Endothelial cell (in vitro differentiated cells): ENCODE data around the gene NHS. TPM values are rescaled to one million over a fixed set of nuclear protein-coding genes. Genes with fewer than 3 reads are reported as not detected.

Experiments
- DNase-seq: peaks from one replicate; pipeline ENCODE4 v3.0.0; 2021; ENCODE audit warnings: low spot score
- H3K27ac Mint-ChIP-seq: one replicate; pipeline ENCODE4 v1.8.0; 2021; ENCODE audit warnings: mixed read lengths, inconsistent platforms; ENCODE audit not compliant: unreplicated experiment
- H3K27me3 Mint-ChIP-seq: one replicate; pipeline ENCODE4 v1.8.0; 2021; ENCODE audit warnings: mild to moderate bottlenecking, moderate library complexity, mixed read lengths, inconsistent platforms; ENCODE audit not compliant: unreplicated experiment
- H3K36me3 Mint-ChIP-seq: one replicate; pipeline ENCODE4 v1.8.0; 2021; ENCODE audit warnings: mild to moderate bottlenecking, low read depth, mixed read lengths, inconsistent platforms; ENCODE audit not compliant: unreplicated experiment
- H3K4me1 Mint-ChIP-seq: one replicate; pipeline ENCODE4 v1.8.0; 2021; ENCODE audit warnings: mild to moderate bottlenecking, mixed read lengths, inconsistent platforms; ENCODE audit not compliant: unreplicated experiment
- H3K4me3 Mint-ChIP-seq: one replicate; pipeline ENCODE4 v1.8.0; 2021; ENCODE audit warnings: mild to moderate bottlenecking, mixed read lengths, inconsistent platforms; ENCODE audit not compliant: unreplicated experiment
- H3K9me3 Mint-ChIP-seq: one replicate; pipeline ENCODE4 v1.8.0; 2021; ENCODE audit warnings: mixed read lengths, inconsistent platforms; ENCODE audit not compliant: unreplicated experiment
- CTCF ChIP-seq: fragments of 200-600 bp; sonication (generic); IDR thresholded peaks from one replicate; pipeline ENCODE4 v1.5.0; 2021; ENCODE audit warnings: antibody characterized with exemption; ENCODE audit not compliant: unreplicated experiment
- total RNA-seq: library from RNA; stranded (reverse); fragmentation: NEBNext Ultra II Directional; extraction: Animal tissue kit (Norgen Biotek cat#: 25700); gene quantifications from one replicate; pipeline ENCODE4 v1.2.1, GENCODE V29; 2021; ENCODE audit not compliant: unreplicated experiment

NHS gene
- total RNA-seq, 1 donor from 2014 or later, result 5.3 TPM

DNA sequence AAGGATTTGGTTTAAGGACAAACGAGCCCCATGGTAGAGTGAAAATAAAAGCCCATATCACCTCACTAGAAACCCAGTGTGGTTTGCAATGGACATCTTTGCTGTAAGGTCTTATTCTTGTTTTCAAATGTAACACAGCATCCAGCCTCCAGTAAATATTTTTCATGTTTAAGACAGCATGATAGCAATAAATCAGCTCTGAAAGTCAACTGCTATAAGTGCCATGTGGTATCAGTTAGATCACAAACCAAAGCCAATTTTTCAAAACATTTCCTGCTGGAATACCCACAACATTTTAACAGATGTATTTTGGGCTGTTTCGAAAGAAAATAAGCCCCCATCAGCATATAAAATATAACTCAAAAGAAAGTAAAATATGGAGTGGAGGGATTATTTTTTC is 338.3 kb downstream of the NHS start:
- TF ChIP-seq CTCF, result no peak
- DNase-seq, result no peak
- no peaks in the 10 kb centered on the region for H3K4me1 Mint-ChIP-seq
- H3K27ac Mint-ChIP-seq, result no peak overlapping the region
- H3K27me3 Mint-ChIP-seq, result peaks cover 2% of the 10 kb centered on the region
- H3K4me3 Mint-ChIP-seq, result no peak overlapping the region
- no peaks in the 10 kb centered on the region for H3K9me3 Mint-ChIP-seq
- no peaks in the 10 kb centered on the region for H3K36me3 Mint-ChIP-seq

DNA sequence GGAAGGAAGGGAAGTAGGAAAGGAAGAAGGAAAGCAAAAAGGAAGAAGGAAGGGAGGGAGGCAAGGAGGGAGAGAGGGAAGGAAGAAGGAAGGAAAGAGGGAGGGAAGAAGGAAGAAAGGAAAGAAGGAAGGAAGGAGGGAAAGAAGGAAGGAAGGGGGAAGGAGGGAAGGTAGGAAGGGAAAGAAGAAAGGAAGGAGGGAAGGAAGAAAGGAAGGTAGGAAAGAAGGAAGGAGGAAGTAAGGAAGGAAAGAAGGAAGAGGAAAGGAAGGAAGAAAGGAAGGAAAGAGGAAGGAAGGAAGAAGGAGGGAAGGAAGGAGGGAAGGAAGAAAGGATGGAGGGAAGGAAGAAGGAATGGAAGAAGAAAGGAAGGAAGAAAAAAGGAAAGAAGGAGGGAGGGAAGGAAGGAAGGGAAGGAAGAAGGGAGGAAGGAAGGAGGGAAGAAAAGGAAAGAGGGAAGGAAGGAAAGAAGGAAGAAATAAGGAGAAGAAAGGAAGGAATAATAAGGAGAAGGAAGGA is 343.7 kb downstream of the NHS start:
- no peaks in the 10 kb centered on the region for H3K36me3 Mint-ChIP-seq
- H3K4me1 Mint-ChIP-seq, result peaks cover 7% of the 10 kb centered on the region
- H3K27ac Mint-ChIP-seq, result no peak overlapping the region
- no peaks in the 10 kb centered on the region for H3K27me3 Mint-ChIP-seq
- H3K4me3 Mint-ChIP-seq, result no peak overlapping the region
- TF ChIP-seq CTCF, result no peak
- no peak for DNase-seq
- H3K9me3 Mint-ChIP-seq, result no peaks in the 10 kb centered on the region

DNA sequence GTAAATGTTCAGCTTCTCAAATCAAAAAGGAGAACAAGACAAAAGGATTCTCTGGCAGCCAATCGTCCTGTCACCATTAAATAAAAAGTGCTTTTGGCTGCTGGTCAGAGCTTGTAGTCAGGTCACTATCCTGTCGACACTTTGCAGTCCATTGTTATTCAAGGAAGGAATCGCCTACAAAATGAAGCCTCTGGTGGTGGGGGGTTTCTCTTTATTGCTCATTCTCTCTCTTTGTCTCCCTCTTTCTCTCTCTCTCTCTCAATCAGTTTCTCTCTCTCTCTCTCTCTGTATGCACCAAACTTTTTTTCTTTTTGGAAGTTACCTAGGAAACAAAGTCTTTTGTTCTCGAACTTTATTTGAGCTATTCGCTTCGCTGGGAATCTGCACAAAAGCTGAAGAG is 344.7 kb downstream of the NHS start:
- H3K4me1 Mint-ChIP-seq, result peaks cover 7% of the 10 kb centered on the region
- no peak overlapping the region for H3K4me3 Mint-ChIP-seq
- TF ChIP-seq CTCF, result no peak
- H3K27me3 Mint-ChIP-seq, result no peaks in the 10 kb centered on the region
- H3K27ac Mint-ChIP-seq, result peak overlapping the region; percentile 7
- no peak for DNase-seq
- no peaks in the 10 kb centered on the region for H3K9me3 Mint-ChIP-seq
- H3K36me3 Mint-ChIP-seq, result no peaks in the 10 kb centered on the region

DNA sequence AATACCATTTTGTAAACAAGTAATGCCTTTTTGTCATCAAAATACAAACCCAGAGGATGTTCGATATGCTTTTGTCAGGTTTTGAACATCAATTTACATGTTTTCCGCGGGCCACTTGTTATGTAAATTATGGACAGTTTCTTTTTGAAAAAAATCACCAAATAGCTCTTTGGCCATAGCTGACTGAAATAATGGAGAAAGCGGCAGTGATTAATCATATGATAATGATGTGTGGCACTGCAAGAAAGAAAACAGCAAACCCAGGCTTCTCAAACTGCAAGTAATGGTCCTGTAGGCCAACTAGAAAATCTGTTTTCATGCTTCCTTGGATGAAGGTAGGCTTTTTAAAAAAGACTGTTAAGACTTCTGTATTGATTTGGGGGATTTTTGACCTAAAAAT is 346.7 kb downstream of the NHS start:
- Mint-ChIP-seq H3K9me3 (no peaks in the 10 kb centered on the region), H3K36me3 (no peaks in the 10 kb centered on the region), H3K27ac (no peak overlapping the region), H3K4me3 (no peak overlapping the region), H3K4me1 (peaks cover 7% of the 10 kb centered on the region), H3K27me3 (no peaks in the 10 kb centered on the region)
- no peak for TF ChIP-seq CTCF
- DNase-seq, result no peak

DNA sequence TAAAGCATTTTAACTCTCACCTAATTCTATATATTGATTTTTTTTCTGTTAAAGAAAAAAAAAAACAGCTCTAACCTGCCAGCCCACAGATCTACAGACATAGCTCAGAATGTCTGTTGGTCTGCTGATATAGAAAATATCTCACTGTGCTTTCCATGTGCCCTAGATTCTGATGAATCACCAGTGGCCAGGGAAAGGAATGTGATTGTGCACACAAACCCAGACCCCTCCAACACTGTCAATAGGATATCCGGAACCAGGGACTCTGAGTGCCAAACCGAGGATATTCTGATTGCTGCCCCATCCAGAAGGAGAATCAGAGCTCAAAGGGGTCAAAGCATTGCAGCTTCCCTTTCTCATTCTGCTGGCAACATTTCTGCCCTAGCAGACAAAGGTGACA is 350.2 kb downstream of the NHS start:
- Mint-ChIP-seq H3K4me1 (peaks cover 4% of the 10 kb centered on the region), H3K4me3 (no peak overlapping the region), H3K27me3 (no peaks in the 10 kb centered on the region), H3K36me3 (peaks cover 6% of the 10 kb centered on the region), H3K27ac (no peak overlapping the region), H3K9me3 (no peaks in the 10 kb centered on the region)
- no peak for DNase-seq
- TF ChIP-seq CTCF, result no peak
